HG03378 (cell line): ENCODE measurements around the gene KLK3.

Experiments
- ATAC-seq: cut with Tn5 transposase; IDR thresholded peaks from one replicate; pipeline ENCODE4 v1.9.1; 2021; ENCODE audit warnings: mild to moderate bottlenecking, moderate library complexity; ENCODE audit not compliant: unreplicated experiment

KLK3 gene

DNA sequence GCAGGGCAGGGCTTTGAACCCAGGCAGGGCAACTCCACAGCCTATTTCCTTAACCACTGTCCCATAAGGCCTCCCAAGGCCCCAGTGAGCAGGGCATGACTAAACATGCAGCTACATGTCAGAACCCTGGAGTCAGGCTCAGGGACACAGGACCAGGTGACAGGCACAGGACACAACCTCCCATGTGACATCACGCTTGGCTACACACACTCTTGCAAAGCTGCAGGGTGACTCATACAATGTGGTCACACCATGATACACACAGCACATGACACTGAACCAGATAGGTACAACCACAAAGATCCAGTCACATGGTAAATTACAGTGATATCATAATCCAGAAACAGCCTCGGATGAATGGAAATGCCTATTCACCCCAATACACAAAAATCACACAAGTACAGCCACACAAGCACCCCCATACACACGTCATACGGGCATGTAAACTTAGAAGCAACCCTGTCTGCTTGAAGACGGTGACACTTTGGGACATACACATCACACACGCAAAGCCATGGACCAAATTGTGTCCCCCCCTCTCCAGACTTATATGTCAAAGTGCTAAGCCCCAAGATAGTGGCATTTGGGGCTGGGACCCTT lies 42.0 kb downstream of the KLK3 start:
- peak; percentile 84 for ATAC-seq

DNA sequence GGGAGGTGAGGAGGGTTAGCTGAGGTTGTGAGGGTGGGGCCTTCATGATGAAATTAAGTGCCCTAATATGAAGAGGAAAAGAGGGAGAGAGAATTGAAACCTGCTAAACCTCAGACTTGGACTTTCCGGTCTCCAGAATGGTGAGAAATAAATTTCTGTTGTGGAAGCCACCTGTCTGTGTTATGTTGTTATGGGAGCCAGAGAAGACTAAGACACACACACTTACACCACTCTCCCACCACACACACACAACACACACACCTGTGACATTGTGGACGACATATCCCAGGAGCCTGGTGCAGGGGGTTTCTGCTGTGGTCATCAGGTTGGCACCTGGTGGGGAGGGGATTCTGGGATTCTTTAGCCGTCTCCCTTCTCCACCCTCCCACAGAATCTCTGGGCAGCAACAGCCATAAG lies 42.5 kb downstream of the KLK3 start:
- ATAC-seq, result peak; percentile 26

DNA sequence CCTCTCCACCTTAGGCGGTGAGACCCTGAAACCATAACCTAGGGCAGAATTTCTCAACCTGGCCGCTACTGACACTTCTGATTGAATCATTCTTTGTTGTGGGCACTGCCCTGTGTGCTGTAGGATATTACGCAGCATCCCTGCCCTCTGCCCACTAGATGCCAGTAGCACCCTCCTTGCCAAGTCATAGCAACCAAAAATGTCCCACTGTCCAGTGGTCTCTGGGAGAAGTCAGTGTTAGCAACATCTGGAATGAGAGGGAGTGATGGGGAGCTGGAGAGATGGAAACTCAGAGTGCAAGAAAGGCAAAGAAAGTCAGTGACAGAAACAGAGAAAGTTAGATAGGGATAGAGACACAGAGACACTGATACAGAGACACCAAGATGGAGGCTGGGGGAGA lies 42.9 kb downstream of the KLK3 start:
- ATAC-seq, result no peak

DNA sequence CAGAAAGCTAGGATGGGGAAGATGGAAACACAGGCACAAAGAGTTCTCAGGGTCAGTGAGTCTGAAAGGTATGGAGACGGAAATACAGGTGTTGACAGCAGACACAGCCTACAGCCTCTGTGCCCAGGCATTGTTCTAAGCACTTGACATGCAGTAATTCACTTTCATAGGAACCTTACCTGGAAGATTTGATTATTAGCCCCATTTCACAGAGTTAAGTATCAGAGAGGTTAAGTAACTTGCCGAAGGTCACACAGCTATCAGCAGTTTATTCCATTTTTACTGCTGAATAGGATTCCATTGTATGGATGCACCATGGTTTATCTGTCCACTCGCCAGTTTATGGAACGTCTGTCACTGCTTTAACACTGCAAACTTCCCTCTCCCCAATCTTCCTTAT lies 43.3 kb downstream of the KLK3 start:
- ATAC-seq, result no peak

DNA sequence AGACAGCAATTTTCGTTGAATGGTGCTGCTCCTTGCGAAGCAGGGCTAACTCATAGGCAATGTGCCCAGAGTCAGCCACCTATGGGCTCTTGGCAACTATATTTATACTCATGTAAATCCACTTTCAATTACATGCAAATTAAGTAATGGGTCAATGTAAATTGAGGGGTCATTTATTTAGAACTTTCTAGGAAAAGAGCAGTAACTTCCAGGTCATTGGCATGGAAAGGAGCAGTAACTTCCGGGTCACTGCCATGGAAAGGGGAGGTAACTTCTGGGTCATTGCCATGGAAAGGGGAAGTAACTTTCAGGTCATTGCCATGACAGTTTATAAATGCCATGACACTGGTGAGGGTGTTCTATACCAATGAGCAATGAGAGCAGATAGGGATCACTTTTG lies 44.9 kb downstream of the KLK3 start:
- ATAC-seq, result no peak

DNA sequence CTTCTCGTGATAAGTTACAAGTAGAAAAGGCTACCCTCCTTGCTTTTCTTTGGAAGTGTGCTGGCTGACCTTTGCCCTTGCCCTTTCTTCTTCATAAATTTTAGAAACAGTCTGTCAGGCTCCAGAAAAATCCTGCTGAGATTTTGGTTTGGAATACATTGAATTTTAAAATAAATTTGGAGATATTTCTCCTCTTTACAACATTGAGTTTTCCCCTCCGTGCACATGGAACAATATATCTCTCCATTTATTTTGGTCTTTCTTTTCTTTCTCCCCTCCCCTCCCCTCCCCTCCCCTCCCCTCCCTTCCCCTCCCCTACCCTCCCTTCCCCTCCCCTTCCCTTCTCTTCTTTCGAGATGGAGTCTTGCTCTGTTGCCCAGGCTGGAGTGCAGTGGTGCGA lies 47.9 kb downstream of the KLK3 start:
- ATAC-seq, result no peak

DNA sequence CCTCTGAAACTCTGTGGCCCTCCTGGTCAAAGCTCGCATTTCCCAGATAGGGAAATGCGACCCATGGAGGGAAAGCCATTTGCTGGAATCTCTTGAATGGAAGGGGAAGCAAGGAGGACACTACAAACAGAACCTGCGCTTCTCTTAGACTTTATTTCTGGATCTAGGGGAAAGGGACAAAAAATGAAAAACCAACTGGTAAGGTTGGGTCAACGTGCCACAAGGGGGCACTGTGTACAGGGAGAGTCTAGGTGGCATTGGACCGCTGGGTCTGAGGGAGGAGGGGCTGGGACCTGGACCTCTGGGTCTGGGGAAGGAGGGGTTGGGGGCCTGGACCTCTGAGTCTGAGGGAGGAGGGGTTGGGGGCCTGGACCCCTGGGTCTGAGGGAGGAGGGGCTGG lies 51.5 kb downstream of the KLK3 start:
- ATAC-seq, result no peak

DNA sequence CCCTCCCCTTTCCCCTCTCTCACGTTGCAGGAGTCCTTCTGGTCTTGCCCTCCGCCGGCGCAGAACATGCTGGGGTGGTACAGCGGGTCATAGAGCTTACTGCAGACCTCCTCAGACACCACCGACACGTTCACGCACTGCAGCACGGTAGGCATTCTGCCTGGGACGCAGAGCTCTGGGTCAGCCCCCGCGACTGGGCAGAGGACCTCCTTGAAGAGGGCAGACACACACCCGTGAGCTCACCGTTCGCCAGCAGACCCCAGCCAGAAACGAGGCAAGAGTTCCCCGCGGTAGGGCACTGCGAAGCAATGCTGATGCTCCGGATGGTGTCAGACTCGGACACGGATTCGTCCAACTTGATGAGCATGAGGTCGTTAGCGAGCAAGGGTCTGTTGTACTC lies 53.6 kb downstream of the KLK3 start:
- no peak for ATAC-seq

DNA sequence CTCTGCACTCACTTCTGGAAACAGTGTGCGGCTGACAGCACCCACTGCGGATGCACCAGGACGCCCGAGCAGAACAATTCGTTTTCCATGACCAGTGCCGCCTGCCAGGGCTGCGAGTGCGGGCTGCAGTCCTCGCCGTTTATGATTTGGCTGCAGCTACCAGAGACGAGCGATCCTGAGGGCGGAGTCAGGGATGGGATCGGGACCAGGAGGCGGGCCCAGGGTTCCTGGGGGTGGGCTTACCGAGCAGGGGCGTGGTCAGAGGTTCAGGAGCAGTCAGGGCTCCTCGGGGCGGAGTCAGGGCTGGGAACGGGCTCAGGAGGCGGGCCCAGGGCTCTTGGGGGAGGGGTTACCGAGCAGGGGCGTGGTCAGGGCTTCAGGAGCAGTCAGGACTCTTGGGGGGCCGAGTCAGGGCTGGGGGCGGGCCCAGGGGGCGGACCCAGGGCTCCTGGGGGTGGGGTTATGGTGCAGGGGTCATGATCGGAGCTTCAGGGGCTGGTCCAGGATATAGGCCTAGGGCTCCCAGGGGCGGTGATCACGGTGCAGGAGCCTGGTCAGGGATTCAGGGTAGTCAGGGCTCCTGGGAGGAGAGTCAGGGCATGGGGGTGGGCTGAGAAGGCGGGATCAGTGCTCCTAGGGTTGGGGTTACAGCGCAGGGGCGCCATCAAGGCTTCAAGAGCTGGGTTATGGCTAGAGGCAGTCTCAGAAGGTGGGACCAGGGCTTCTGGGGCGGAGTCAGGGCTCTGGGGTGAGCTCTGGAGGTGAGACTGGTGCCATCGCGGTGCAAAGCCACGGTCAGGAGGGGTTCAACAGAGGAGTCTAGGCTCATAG lies 54.7 kb downstream of the KLK3 start:
- ATAC-seq, result no peak
